ENCODE measurements around the gene CAPZB. TPM values are rescaled to one million over a fixed set of nuclear protein-coding genes. Genes with fewer than 3 reads are reported as not detected.
A peak's percentile ranks its signal among the peaks of the same experiment; 100 is the strongest.

CAPZB gene
- total and polyA plus RNA-seq, 2 donors (not counting 3 experiments of a cell fraction or from before 2014, with no cell fraction given), result 196 to 347 TPM

GRCh38 chr1:19367584-19368041, 117.7 kb downstream of the CAPZB start:
- intact Hi-C loops (cut with micrococcal nuclease), result no loop called here
- Histone ChIP-seq H3K27me3 (ENCODE audit: control insufficient read depth in 2 of 2, insufficient read depth in 2 of 2, low read length in 2 of 2) (no peaks in the 10 kb centered on the region), H3K79me2 (ENCODE audit: control insufficient read depth, insufficient read depth, low read length) (peaks cover 2% of the 10 kb centered on the region), H3K9me1 (replicated peaks; ENCODE audit: control insufficient read depth, extremely low read depth, insufficient read depth, low read length) (no peaks in the 10 kb centered on the region), H3K36me3 (ENCODE audit: control insufficient read depth in 2 of 2, extremely low read depth in 1 of 2, insufficient read depth in 2 of 2, low read length in 2 of 2) (peaks cover 0 to 8% of the 10 kb centered on the region in 2 experiments), H3K9me3 (replicated peaks; ENCODE audit: control insufficient read depth, insufficient read depth, low read length) (no peaks in the 10 kb centered on the region), H3K4me2 (ENCODE audit: insufficient read depth, low read length) (no peak overlapping the region), H3K4me3 (replicated peaks in 1 of 3; ENCODE audit: insufficient read depth in 1 of 3, low read depth in 1 of 3, low read length in 3 of 3) (no peak overlapping the region), H3K27ac (ENCODE audit: insufficient read depth, low read depth, low read length) (no peak overlapping the region), H3K4me1 (ENCODE audit: control insufficient read depth, extremely low read depth, insufficient read depth, low read length) (no peaks in the 10 kb centered on the region), H2AFZ (ENCODE audit: low read depth, low read length) (no peak overlapping the region), H3K9ac (replicated peaks; ENCODE audit: extremely low read depth, insufficient read depth, low read length) (no peak overlapping the region), H4K20me1 (replicated peaks; ENCODE audit: control insufficient read depth, extremely low read depth, insufficient read depth, low read length) (no peaks in the 10 kb centered on the region)
- ChIA-PET POLR2A (no interaction called here), CTCF (interaction anchor here (1.5 to 1.7 kb wide), 2 partner anchors 14 to 286 kb away, joined by 4 to 8 read pairs; no protein-coding TSS in a partner anchor)
- DNase-seq (ENCODE audit: low read depth, low spot score) (peak; percentile 82), FAIRE-seq (peak; percentile 93)
- TF ChIP-seq POLR2AphosphoS5 (IDR thresholded peaks at IDR 0.05; ENCODE audit: insufficient read depth, low read depth, low read length) (no peak), EZH2 (IDR thresholded peaks at IDR 0.05; ENCODE audit: borderline replicate concordance, low read depth, low read length, severe bottlenecking) (no peak), MYC (IDR thresholded peaks at IDR 0.05; ENCODE audit: low read depth, low read length) (no peak), JUN (IDR thresholded peaks at IDR 0.05; ENCODE audit: borderline replicate concordance, insufficient read depth, insufficient read length, low read depth) (no peak), FOS (IDR thresholded peaks at IDR 0.05; ENCODE audit: borderline replicate concordance, insufficient read depth, low read length) (no peak), GATA2 (IDR thresholded peaks at IDR 0.05; ENCODE audit: insufficient read depth, insufficient read length, low read depth, low read length) (no peak), POLR2A (IDR thresholded peaks at IDR 0.05; ENCODE audit: low read depth, low read length) (no peak), MAX (IDR thresholded peaks at IDR 0.05; ENCODE audit: insufficient read depth, insufficient read length) (no peak), CTCF (IDR thresholded peaks at IDR 0.05; ENCODE audit: extremely low read depth in 1 of 2, insufficient read depth in 1 of 2, low read depth in 1 of 2, low read length in 2 of 2) (no peak)
- no TSS peak for BruUV-seq (replicated peaks)
- dilution Hi-C loops (cut with MboI; ENCODE audit: extremely low pct_ligation_motif_present, low sequenced_read_pairs), result no loop called here
